ENCODE measurements around the gene GRHL3.

Gene GRHL3

GRCh38 chr1:24293392-24294227 is 25.5 kb upstream of the GRHL3 start:
- no peak for DNase-seq (ENCODE audit: low read depth)
- H3K4me3 ChIP-seq (ENCODE audit: low read depth, low read length): no peak overlapping the region
- TF ChIP-seq, protein P1, sequence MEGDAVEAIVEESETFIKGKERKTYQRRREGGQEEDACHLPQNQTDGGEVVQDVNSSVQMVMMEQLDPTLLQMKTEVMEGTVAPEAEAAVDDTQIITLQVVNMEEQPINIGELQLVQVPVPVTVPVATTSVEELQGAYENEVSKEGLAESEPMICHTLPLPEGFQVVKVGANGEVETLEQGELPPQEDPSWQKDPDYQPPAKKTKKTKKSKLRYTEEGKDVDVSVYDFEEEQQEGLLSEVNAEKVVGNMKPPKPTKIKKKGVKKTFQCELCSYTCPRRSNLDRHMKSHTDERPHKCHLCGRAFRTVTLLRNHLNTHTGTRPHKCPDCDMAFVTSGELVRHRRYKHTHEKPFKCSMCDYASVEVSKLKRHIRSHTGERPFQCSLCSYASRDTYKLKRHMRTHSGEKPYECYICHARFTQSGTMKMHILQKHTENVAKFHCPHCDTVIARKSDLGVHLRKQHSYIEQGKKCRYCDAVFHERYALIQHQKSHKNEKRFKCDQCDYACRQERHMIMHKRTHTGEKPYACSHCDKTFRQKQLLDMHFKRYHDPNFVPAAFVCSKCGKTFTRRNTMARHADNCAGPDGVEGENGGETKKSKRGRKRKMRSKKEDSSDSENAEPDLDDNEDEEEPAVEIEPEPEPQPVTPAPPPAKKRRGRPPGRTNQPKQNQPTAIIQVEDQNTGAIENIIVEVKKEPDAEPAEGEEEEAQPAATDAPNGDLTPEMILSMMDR (conservative IDR thresholded peaks at IDR 0.05; ENCODE audit: low read depth, low read length): no peak

DNA sequence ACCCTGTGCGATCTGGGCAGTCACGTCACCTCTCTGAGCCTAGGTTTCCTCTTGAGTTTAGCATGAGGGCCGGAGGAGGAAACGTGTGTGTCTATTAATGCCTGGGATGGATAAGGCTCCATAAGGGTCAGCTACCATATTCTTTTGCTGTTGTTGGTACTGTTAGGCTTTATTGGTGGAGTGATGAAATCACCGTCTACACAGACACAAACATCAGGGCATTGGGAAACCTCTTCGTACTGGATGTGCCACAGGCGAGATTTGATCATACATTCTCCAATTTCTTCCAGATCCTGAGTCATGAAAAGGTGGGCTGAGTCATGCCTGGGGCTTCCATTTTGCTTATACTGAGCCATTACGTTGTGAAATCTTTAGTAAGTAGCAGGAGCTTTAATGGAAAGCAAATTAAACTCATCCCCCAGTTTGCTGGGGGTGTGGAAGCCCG is 24.9 kb upstream of the GRHL3 start:
- H3K4me3 ChIP-seq (ENCODE audit: low read depth, low read length): no peak overlapping the region
- DNase-seq (ENCODE audit: low read depth): peak; percentile 96
- TF ChIP-seq, protein P1 (conservative IDR thresholded peaks at IDR 0.05; ENCODE audit: low read depth, low read length): no peak

DNA sequence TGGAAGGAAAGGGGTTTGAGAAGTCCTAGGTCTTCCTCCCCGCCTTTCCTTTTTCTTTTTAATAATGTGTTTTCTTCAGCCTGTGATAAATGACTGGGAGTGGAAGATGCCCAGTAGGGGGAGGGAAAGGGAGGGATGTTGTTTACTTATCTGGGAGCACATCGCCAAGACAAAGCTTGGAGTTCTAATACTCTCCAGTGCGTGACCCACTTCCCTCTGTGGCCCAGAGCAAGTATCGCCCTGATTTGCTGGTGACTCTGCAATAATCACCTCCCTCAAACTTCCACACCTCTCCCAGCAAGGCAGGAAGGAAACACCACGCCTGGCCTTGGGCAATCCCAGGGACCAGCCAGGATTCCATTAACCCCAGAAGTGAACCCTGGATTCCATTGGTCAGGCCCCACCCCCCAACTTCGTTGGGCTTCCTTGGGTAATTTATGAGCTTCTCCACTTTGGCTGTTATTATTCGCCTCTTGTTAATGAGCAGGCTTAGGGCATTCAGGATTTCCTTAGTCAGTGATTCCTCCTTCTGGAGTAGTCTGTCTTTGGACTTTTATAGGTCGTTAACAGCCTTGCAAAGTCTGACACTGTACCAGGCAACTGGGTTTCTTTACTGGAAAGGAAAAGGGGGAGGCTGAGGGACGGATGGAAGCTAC is 24.3 kb upstream of the GRHL3 start:
- peak; percentile 70 for DNase-seq (ENCODE audit: low read depth)
- no peak overlapping the region for H3K4me3 ChIP-seq (ENCODE audit: low read depth, low read length)
- TF ChIP-seq, protein P1 (conservative IDR thresholded peaks at IDR 0.05; ENCODE audit: low read depth, low read length): peak; percentile 40

DNA sequence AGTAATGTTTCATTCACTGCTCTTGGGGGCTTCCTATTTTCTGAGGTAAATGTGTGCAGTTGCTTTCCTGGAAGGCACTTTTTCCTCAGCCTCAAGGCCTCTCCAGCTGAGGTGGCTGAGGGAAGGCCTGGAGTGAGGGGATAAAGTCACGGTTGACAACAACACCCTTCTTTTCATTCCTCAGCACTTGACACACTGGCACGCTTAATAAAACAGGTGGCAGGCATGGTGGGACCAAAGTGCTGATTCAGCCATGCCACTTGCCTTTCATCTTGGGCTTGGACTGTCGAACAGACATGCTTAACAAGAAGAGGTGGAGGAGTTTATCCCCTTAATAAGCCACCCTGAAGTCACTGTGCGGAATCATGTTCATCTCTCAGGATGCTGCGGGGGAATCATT is 23.6 kb upstream of the GRHL3 start:
- no peak for DNase-seq (ENCODE audit: low read depth)
- TF ChIP-seq, protein P1 (conservative IDR thresholded peaks at IDR 0.05; ENCODE audit: low read depth, low read length): no peak
- H3K4me3 ChIP-seq (ENCODE audit: low read depth, low read length): no peak overlapping the region

DNA sequence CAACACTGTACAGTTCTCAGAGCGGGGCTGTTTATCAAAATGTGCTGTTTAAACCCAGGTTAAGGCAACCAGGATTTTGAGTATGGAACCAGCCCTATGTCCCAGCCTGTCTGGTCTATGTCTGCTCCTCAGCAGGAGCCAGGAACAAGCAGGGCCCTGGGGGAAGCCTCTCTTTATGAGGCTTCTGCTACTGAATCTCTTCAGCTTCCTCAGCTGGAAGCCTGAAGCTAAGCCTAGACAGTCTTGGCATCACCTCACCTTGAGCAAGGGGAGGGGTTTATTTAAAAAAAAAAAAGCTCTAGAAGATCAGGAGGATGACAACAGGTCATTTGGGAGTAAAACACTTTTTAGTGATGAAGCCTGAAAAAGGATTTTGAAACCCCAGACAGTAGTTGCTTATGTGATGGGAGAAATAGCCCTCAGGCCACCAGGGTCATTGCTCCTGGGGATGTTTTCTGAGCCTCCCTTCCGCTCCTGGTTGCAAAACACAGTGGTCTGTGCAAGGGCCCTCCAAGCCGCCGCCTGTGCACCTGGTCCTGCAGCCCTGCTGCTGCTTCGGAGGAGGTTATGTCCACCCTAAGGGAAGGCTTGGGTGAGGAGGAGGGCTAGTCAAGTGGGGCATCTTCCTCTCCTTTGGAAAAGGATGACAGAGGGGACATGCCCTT is 21.8 kb upstream of the GRHL3 start:
- TF ChIP-seq, protein P1 (conservative IDR thresholded peaks at IDR 0.05; ENCODE audit: low read depth, low read length): no peak
- DNase-seq (ENCODE audit: low read depth): no peak
- H3K4me3 ChIP-seq (ENCODE audit: low read depth, low read length): no peak overlapping the region

GRCh38 chr1:24297852-24298232 is 21.3 kb upstream of the GRHL3 start:
- TF ChIP-seq, protein P1 (conservative IDR thresholded peaks at IDR 0.05; ENCODE audit: low read depth, low read length): no peak
- DNase-seq (ENCODE audit: low read depth): no peak

More at GRCh38 chr1:24297852-24298232, 21.3 kb upstream of the GRHL3 start:
- no peak overlapping the region for H3K4me3 ChIP-seq (ENCODE audit: low read depth, low read length)
